Skeletal muscle tissue (tissue), 4 donors: Measurements from ENCODE around the gene NCLN. TPM values are rescaled to one million over a fixed set of nuclear protein-coding genes. Genes with fewer than 3 reads are reported as not detected.
"Not testable (repeated sequence)": the region's sequence is repeated elsewhere in the genome, so short reads cannot be mapped to it uniquely, and the experiment has no call there.

Source experiments
- H3K27ac ChIP-seq: one replicate; pipeline ENCODE4 v1.7.0; 2013; ENCODE audit warnings: mild to moderate bottlenecking, low read depth, low read length, inconsistent platforms
- H3K27me3 ChIP-seq, 3 donors: one replicate each; pipeline ENCODE4 v1.7.0; 2013; ENCODE audit warnings: low read length in 3 of 3; ENCODE audit not compliant: control insufficient read depth in 3 of 3, insufficient read depth in 3 of 3
- H3K36me3 ChIP-seq, 3 donors: one replicate each; pipeline ENCODE4 v1.7.0; 2013; ENCODE audit warnings: low read length in 3 of 3; ENCODE audit not compliant: control insufficient read depth in 3 of 3, insufficient read depth in 3 of 3
- H3K4me1 ChIP-seq, 3 donors: one replicate each; pipeline ENCODE4 v1.7.0; 2013; ENCODE audit warnings: low read length in 3 of 3, mild to moderate bottlenecking in 3 of 3; ENCODE audit not compliant: control insufficient read depth in 3 of 3, insufficient read depth in 3 of 3
- H3K4me3 ChIP-seq, 3 donors: one replicate each; pipeline ENCODE4 v1.7.0; 2013; ENCODE audit warnings: low read length in 3 of 3
- H3K9ac ChIP-seq, 3 donors: one replicate each; pipeline ENCODE4 v1.7.0; 2013; ENCODE audit warnings: low read length in 3 of 3, mild to moderate bottlenecking in 3 of 3, moderate library complexity in 2 of 3, low read depth in 1 of 3
- H3K9me3 ChIP-seq, 3 donors: one replicate each; pipeline ENCODE4 v1.7.0; 2013; ENCODE audit warnings: low read length in 3 of 3; ENCODE audit not compliant: control insufficient read depth in 3 of 3
- total RNA-seq: library from RNA; depleted of rRNA; stranded (reverse); fragments of >200 nt; gene quantifications from one replicate; pipeline ENCODE4 v1.2.3, GENCODE V29; 2014
- donor health status: Osteomylitis.

Gene NCLN
- total RNA-seq, 1 donor from 2014 or later = 8.9 TPM

- Histone ChIP-seq H3K9me3 (no peaks in the 10 kb centered on the region), H3K27me3 (peaks cover 10 to 20% (median 17%) of the 10 kb centered on the region in 3 donors), H3K4me3 (no peak overlapping the region), H3K36me3 (no peaks in the 10 kb centered on the region), H3K9ac (no peak overlapping the region), H3K27ac (no peak overlapping the region), H3K4me1 (no peaks in the 10 kb centered on the region)
Measured at GRCh38 chr19:3216874-3217273, 31.1 kb downstream of the NCLN start.

GRCh38 chr19:3220576-3220975 is 34.8 kb downstream of the NCLN start:
- Histone ChIP-seq H3K4me1 (no peaks in the 10 kb centered on the region), H3K4me3 (no peak overlapping the region), H3K27me3 (peaks cover 23 to 24% (median 24%) of the 10 kb centered on the region in 3 donors)

DNA sequence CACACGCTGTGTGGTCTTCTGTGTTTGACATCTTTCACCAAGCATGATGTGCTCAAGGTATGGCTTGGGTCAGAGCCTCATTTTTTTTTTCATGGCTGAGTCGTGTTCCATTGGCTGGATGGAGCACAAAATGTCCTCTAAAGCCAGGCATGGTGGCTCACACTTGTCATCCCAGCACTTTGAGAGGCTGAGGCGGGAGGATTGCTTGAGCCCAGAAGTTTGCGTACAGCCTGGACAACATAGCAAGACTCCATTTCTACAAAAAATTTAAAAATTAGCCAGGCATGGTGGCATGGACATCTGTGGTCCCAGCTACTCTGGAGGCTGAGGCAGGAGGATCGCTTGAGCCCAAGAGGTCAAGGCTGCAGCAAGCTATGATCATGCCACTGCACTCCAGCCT is 35.8 kb downstream of the NCLN start:
- not testable (repeated sequence) for H3K4me3 ChIP-seq, H3K4me1 ChIP-seq
- peaks cover 32 to 33% (median 32%) of the 10 kb centered on the region in 3 donors for H3K27me3 ChIP-seq

More at GRCh38 chr19:3220576-3220975, 34.8 kb downstream of the NCLN start:
- no peaks in the 10 kb centered on the region for H3K9me3 ChIP-seq
- H3K9ac ChIP-seq = no peak overlapping the region
- no peak overlapping the region for H3K27ac ChIP-seq
- no peaks in the 10 kb centered on the region for H3K36me3 ChIP-seq

GRCh38 chr19:3222709-3223108 is 37.0 kb downstream of the NCLN start:
- peaks cover 42 to 44% (median 43%) of the 10 kb centered on the region in 3 donors for H3K27me3 ChIP-seq
- no peaks in the 10 kb centered on the region for H3K4me1 ChIP-seq
- no peaks in the 10 kb centered on the region for H3K9me3 ChIP-seq
- H3K27ac ChIP-seq = no peak overlapping the region
- H3K36me3 ChIP-seq = no peaks in the 10 kb centered on the region
- no peak overlapping the region for H3K4me3 ChIP-seq
- no peak overlapping the region for H3K9ac ChIP-seq

More for the DNA sequence above, 35.8 kb downstream of the NCLN start:
- H3K36me3 ChIP-seq, H3K9ac ChIP-seq, H3K9me3 ChIP-seq, H3K27ac ChIP-seq: not testable (repeated sequence)

GRCh38 chr19:3224346-3225168 is 38.8 kb downstream of the NCLN start, which contains the start of gene CELF5:
CELF5 (plus strand) TSS chr19:3224661; CDS start chr19:3224740, 79 bp downstream.
- Histone ChIP-seq H3K27ac (no peak within 1 kb of the TSS), H3K4me3 (no peak within 1 kb of the TSS), H3K9me3 (no peaks in the 10 kb centered on the region), H3K4me1 (no peaks in the 10 kb centered on the region), H3K36me3 (no peaks in the 10 kb centered on the region), H3K27me3 (peaks cover 43 to 50% (median 49%) of the 10 kb centered on the region in 3 donors), H3K9ac (no peak within 1 kb of the TSS)

GRCh38 chr19:3225169-3225485 is 39.4 kb downstream of the NCLN start:
- Histone ChIP-seq H3K36me3 (no peaks in the 10 kb centered on the region), H3K9me3 (no peaks in the 10 kb centered on the region), H3K4me3 (no peak overlapping the region), H3K4me1 (no peaks in the 10 kb centered on the region), H3K9ac (no peak overlapping the region), H3K27me3 (peaks cover 47 to 55% (median 54%) of the 10 kb centered on the region in 3 donors), H3K27ac (no peak overlapping the region)

DNA sequence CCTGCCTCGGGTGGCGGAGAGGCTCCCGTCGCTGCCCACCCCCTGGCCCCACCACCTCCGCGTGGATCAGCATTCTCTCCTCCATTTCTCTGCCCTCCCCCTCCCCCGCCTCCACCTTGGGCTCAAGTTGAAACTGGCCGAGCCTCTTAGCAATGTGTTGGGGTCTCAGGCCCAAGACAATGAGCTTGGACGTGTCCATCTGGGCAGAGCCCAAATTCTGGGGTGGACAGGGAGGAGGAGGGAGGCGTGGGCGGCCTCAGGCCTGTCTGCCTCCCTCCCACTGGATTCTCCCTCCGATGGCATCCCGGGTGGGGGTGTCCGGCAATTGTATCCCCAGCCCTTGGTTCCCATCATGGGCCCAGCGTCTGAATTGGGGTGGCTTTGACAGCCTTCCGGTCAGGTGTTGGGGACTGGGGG is 40.0 kb downstream of the NCLN start:
- peaks cover 51 to 60% (median 58%) of the 10 kb centered on the region in 3 donors for H3K27me3 ChIP-seq
- H3K4me3 ChIP-seq = no peak overlapping the region
- no peaks in the 10 kb centered on the region for H3K36me3 ChIP-seq
- no peak overlapping the region for H3K9ac ChIP-seq
- no peaks in the 10 kb centered on the region for H3K9me3 ChIP-seq
- H3K27ac ChIP-seq = no peak overlapping the region
- H3K4me1 ChIP-seq = no peaks in the 10 kb centered on the region

DNA sequence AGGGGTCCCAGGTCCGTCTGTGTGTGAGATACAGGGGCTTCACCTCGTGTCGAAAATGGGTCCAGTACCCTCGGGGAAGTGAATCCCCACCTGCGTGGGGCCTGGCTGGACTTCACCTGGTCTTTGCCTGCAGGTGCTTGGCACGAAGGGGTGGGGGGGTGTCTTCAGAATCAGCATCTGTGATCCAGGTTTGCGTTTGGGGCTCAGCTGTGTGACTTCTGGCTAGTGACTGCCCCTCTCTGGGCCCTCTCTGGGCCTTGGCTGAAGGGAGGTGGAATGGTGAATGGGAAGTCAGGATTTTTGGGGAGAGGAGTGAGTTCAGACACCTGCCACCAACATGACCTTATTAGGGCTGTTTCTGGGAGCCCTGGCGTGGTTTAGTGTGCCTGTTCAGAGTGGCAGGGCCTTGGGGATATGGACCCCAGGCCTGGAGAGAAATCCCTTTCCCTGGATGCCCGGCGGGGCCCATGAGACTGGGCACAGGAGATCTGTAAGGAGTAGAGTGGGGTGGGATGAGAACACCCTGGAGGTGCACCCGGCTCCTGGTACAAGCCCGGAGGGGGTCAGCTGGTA is 41.4 kb downstream of the NCLN start:
- H3K4me3 ChIP-seq = no peak overlapping the region
- H3K9ac ChIP-seq = no peak overlapping the region
- no peak overlapping the region for H3K27ac ChIP-seq
- H3K4me1 ChIP-seq = no peaks in the 10 kb centered on the region
- no peaks in the 10 kb centered on the region for H3K9me3 ChIP-seq
- no peaks in the 10 kb centered on the region for H3K36me3 ChIP-seq
- H3K27me3 ChIP-seq = peaks cover 47 to 62% (median 54%) of the 10 kb centered on the region in 3 donors

DNA sequence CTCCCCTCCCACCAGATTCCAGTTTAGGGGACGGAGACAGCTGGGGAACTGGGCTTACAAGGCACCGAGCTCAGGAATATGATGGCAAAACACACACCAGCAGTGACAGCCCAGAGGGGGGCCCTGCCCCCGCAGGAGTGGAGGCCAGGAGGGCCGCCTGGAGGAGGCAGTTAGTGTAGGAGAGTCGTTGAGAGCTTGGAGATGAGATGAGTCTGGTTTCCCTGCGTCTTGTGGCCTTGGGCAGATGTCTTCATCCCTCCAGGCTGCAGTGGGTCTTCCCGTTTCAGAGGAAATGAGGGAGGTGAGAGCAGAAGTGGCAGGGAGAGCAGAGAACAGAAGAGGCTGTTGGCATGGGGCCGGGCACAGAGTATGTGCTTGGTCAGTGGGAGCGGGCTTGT is 43.6 kb downstream of the NCLN start:
- Histone ChIP-seq H3K27me3 (peaks cover 44 to 60% (median 54%) of the 10 kb centered on the region in 3 donors), H3K4me1 (no peaks in the 10 kb centered on the region), H3K9ac (no peak overlapping the region), H3K27ac (no peak overlapping the region), H3K9me3 (no peaks in the 10 kb centered on the region), H3K36me3 (no peaks in the 10 kb centered on the region), H3K4me3 (no peak overlapping the region)

- H3K4me3 ChIP-seq = no peak overlapping the region
Measured at GRCh38 chr19:3229888-3230496, 44.3 kb downstream of the NCLN start.

More at GRCh38 chr19:3229888-3230496, 44.3 kb downstream of the NCLN start:
- Histone ChIP-seq H3K9ac (no peak overlapping the region), H3K27ac (no peak overlapping the region), H3K36me3 (no peaks in the 10 kb centered on the region), H3K27me3 (peaks cover 49 to 66% (median 59%) of the 10 kb centered on the region in 3 donors), H3K9me3 (no peaks in the 10 kb centered on the region), H3K4me1 (no peaks in the 10 kb centered on the region)
